ENCODE data around the gene CEP170B.

Gene CEP170B

GRCh38 chr14:104872469-104873341 is 7.6 kb downstream of the CEP170B start:
- ATAC-seq, result no peak
- TF ChIP-seq ESRRG (CRISPR knock-in tag; IDR thresholded peaks at IDR 0.05), result no peak
- TF ChIP-seq RARB (CRISPR knock-in tag; IDR thresholded peaks at IDR 0.05), result no peak
- no peak for TF ChIP-seq ZFP30 (CRISPR knock-in tag; IDR thresholded peaks at IDR 0.05)
- no peak for TF ChIP-seq CSDC2 (CRISPR knock-in tag; IDR thresholded peaks at IDR 0.05)
- TF ChIP-seq CREB5 (CRISPR knock-in tag; IDR thresholded peaks at IDR 0.05; ENCODE audit: low read depth), result no peak
- TF ChIP-seq ZNF70 (CRISPR knock-in tag; IDR thresholded peaks at IDR 0.05), result no peak
- no peak for TF ChIP-seq TSHZ2 (CRISPR knock-in tag; IDR thresholded peaks at IDR 0.05)
- TF ChIP-seq TCF4 (CRISPR knock-in tag; IDR thresholded peaks at IDR 0.05; ENCODE audit: borderline replicate concordance), result no peak
- TF ChIP-seq BACH2 (CRISPR knock-in tag; IDR thresholded peaks at IDR 0.05; ENCODE audit: borderline replicate concordance), result no peak

GRCh38 chr14:104873380-104874055 is 8.4 kb downstream of the CEP170B start:
- ATAC-seq, result no peak
- no peak for TF ChIP-seq PATZ1 (CRISPR knock-in tag; IDR thresholded peaks at IDR 0.05; ENCODE audit: borderline replicate concordance)
- TF ChIP-seq CSRNP3 (CRISPR knock-in tag; IDR thresholded peaks at IDR 0.05), result no peak
- TF ChIP-seq TCF4 (CRISPR knock-in tag; IDR thresholded peaks at IDR 0.05; ENCODE audit: borderline replicate concordance), result no peak
- no peak for TF ChIP-seq ZFP30 (CRISPR knock-in tag; IDR thresholded peaks at IDR 0.05)
- TF ChIP-seq TSHZ2 (CRISPR knock-in tag; IDR thresholded peaks at IDR 0.05), result no peak
- TF ChIP-seq RARB (CRISPR knock-in tag; IDR thresholded peaks at IDR 0.05), result no peak

- ATAC-seq, result no peak
- TF ChIP-seq TOX (CRISPR knock-in tag; IDR thresholded peaks at IDR 0.05; ENCODE audit: borderline replicate concordance), result no peak
- no peak for TF ChIP-seq OSR1 (CRISPR knock-in tag; IDR thresholded peaks at IDR 0.05)
- no peak for TF ChIP-seq ZC3H10 (CRISPR knock-in tag; IDR thresholded peaks at IDR 0.05)
- TF ChIP-seq ZNF70 (CRISPR knock-in tag; IDR thresholded peaks at IDR 0.05), result no peak
- no peak for TF ChIP-seq CSDC2 (CRISPR knock-in tag; IDR thresholded peaks at IDR 0.05)
- TF ChIP-seq TCF4 (CRISPR knock-in tag; IDR thresholded peaks at IDR 0.05; ENCODE audit: borderline replicate concordance), result no peak
- no peak for TF ChIP-seq CREB5 (CRISPR knock-in tag; IDR thresholded peaks at IDR 0.05; ENCODE audit: low read depth)
- TF ChIP-seq ZNF565 (CRISPR knock-in tag; conservative IDR thresholded peaks at IDR 0.05; ENCODE audit: low read depth), result no peak
- TF ChIP-seq ZFP3 (CRISPR knock-in tag; IDR thresholded peaks at IDR 0.05), result no peak
- TF ChIP-seq ZFP30 (CRISPR knock-in tag; IDR thresholded peaks at IDR 0.05), result no peak
- no peak for TF ChIP-seq ZNF8 (CRISPR knock-in tag; IDR thresholded peaks at IDR 0.05)
- TF ChIP-seq PATZ1 (CRISPR knock-in tag; IDR thresholded peaks at IDR 0.05; ENCODE audit: borderline replicate concordance), result no peak
- TF ChIP-seq POU6F1 (CRISPR knock-in tag; IDR thresholded peaks at IDR 0.05; ENCODE audit: borderline replicate concordance, low read depth), result no peak
- TF ChIP-seq BACH2 (CRISPR knock-in tag; IDR thresholded peaks at IDR 0.05; ENCODE audit: borderline replicate concordance), result no peak
- no peak for TF ChIP-seq ESRRG (CRISPR knock-in tag; IDR thresholded peaks at IDR 0.05)
Observed at GRCh38 chr14:104874110-104874531, 9.1 kb downstream of the CEP170B start.

Data from SK-N-SH treated with all-trans-retinoic acid at 6 μM for 48 hours (cell line).